ENCODE data around the gene SH3D19.

The SH3D19 gene

GRCh38 chr4:151227172-151227571, 98.2 kb downstream of the SH3D19 start:
- H3K9me3 ChIP-seq (ENCODE audit: insufficient read depth, low read depth, low read length), result no peaks in the 10 kb centered on the region
- no peaks in the 10 kb centered on the region for H3F3A ChIP-seq (ENCODE audit: low read depth)
- H3K4me3 ChIP-seq (ENCODE audit: low read length, poor library complexity, severe bottlenecking), result no peak overlapping the region
- H3K27me3 ChIP-seq (ENCODE audit: insufficient read depth, low read length, poor library complexity, severe bottlenecking), result no peaks in the 10 kb centered on the region
- H4K20me1 ChIP-seq (ENCODE audit: insufficient read depth, low read length, poor library complexity, severe bottlenecking), result no peaks in the 10 kb centered on the region
- no peaks in the 10 kb centered on the region for H3K36me3 ChIP-seq (ENCODE audit: insufficient read depth, low read length)
- H2AFZ ChIP-seq (ENCODE audit: low read length), result no peak overlapping the region
- H3K4me2 ChIP-seq (ENCODE audit: low read depth, low read length, poor library complexity, severe bottlenecking), result no peak overlapping the region
- H3K9me2 ChIP-seq (replicated peaks; ENCODE audit: low read depth, low read length), result no peaks in the 10 kb centered on the region
- no peak overlapping the region for H3K9ac ChIP-seq (ENCODE audit: low read depth, low read length, poor library complexity, severe bottlenecking)
- H3K79me2 ChIP-seq (ENCODE audit: insufficient read depth, low read length), result no peaks in the 10 kb centered on the region
- no peaks in the 10 kb centered on the region for H3K4me1 ChIP-seq (ENCODE audit: insufficient read depth, low read length, poor library complexity, severe bottlenecking)
- no peak for TF ChIP-seq EZH2phosphoT487 (IDR thresholded peaks at IDR 0.05; ENCODE audit: borderline replicate concordance)

- Histone ChIP-seq H3K27me3 (ENCODE audit: insufficient read depth, low read length, poor library complexity, severe bottlenecking) (no peaks in the 10 kb centered on the region), H4K20me1 (ENCODE audit: insufficient read depth, low read length, poor library complexity, severe bottlenecking) (no peaks in the 10 kb centered on the region), H3K9me3 (ENCODE audit: insufficient read depth, low read depth, low read length) (no peaks in the 10 kb centered on the region), H3K4me1 (ENCODE audit: insufficient read depth, low read length, poor library complexity, severe bottlenecking) (no peaks in the 10 kb centered on the region), H3K79me2 (ENCODE audit: insufficient read depth, low read length) (no peaks in the 10 kb centered on the region), H3K9me2 (replicated peaks; ENCODE audit: low read depth, low read length) (no peaks in the 10 kb centered on the region), H3K36me3 (ENCODE audit: insufficient read depth, low read length) (no peaks in the 10 kb centered on the region), H3K4me3 (ENCODE audit: low read length, poor library complexity, severe bottlenecking) (no peak overlapping the region), H2AFZ (ENCODE audit: low read length) (no peak overlapping the region), H3K4me2 (ENCODE audit: low read depth, low read length, poor library complexity, severe bottlenecking) (no peak overlapping the region), H3F3A (ENCODE audit: low read depth) (no peaks in the 10 kb centered on the region), H3K9ac (ENCODE audit: low read depth, low read length, poor library complexity, severe bottlenecking) (no peak overlapping the region)
- TF ChIP-seq CTCF (conservative IDR thresholded peaks at IDR 0.05; ENCODE audit: low read length), result no peak
- TF ChIP-seq EZH2phosphoT487 (IDR thresholded peaks at IDR 0.05; ENCODE audit: borderline replicate concordance), result no peak
Observed at GRCh38 chr4:151226004-151226932, 99.1 kb downstream of the SH3D19 start.

GRCh38 chr4:151223465-151223864, 101.9 kb downstream of the SH3D19 start:
- Histone ChIP-seq H3F3A (ENCODE audit: low read depth) (no peaks in the 10 kb centered on the region), H3K4me2 (ENCODE audit: low read depth, low read length, poor library complexity, severe bottlenecking) (no peak overlapping the region), H3K9ac (ENCODE audit: low read depth, low read length, poor library complexity, severe bottlenecking) (no peak overlapping the region), H3K27me3 (ENCODE audit: insufficient read depth, low read length, poor library complexity, severe bottlenecking) (no peaks in the 10 kb centered on the region), H3K9me2 (replicated peaks; ENCODE audit: low read depth, low read length) (no peaks in the 10 kb centered on the region), H3K9me3 (ENCODE audit: insufficient read depth, low read depth, low read length) (no peaks in the 10 kb centered on the region), H4K20me1 (ENCODE audit: insufficient read depth, low read length, poor library complexity, severe bottlenecking) (no peaks in the 10 kb centered on the region), H3K36me3 (ENCODE audit: insufficient read depth, low read length) (no peaks in the 10 kb centered on the region), H3K4me1 (ENCODE audit: insufficient read depth, low read length, poor library complexity, severe bottlenecking) (no peaks in the 10 kb centered on the region), H3K79me2 (ENCODE audit: insufficient read depth, low read length) (no peaks in the 10 kb centered on the region), H2AFZ (ENCODE audit: low read length) (no peak overlapping the region), H3K4me3 (ENCODE audit: low read length, poor library complexity, severe bottlenecking) (no peak overlapping the region)
- TF ChIP-seq CTCF (conservative IDR thresholded peaks at IDR 0.05; ENCODE audit: low read length) (no peak), EZH2phosphoT487 (IDR thresholded peaks at IDR 0.05; ENCODE audit: borderline replicate concordance) (no peak)

All from Loucy (cell line).